Measurements from ENCODE around the gene OTOG.

Gene OTOG

GRCh38 chr11:17695454-17696441 is 148.7 kb downstream of the OTOG start:
- no peak for DNase-seq (ENCODE audit: low spot score)

- DNase-seq (ENCODE audit: low spot score): no peak
These were observed 149.7 kb downstream of the OTOG start for GRCh38 chr11:17696741-17697140.

Measured in HuH-7 (cell line).